Activated naive CD8-positive, alpha-beta T cell treated with anti-CD3 and anti-CD28 coated beads, Interleukin-2, amount 50 U/mL, for 16 hours (primary cell): ENCODE measurements around the gene SYTL2.
"Not testable (repeated sequence)": the region's sequence is repeated elsewhere in the genome, so short reads cannot be mapped to it uniquely, and the experiment has no call there.

Experiments
- DNase-seq: peaks from one replicate; pipeline ENCODE4 v3.0.0-alpha.2; 2020; ENCODE audit warnings: low read depth, low spot score

Gene SYTL2

DNA sequence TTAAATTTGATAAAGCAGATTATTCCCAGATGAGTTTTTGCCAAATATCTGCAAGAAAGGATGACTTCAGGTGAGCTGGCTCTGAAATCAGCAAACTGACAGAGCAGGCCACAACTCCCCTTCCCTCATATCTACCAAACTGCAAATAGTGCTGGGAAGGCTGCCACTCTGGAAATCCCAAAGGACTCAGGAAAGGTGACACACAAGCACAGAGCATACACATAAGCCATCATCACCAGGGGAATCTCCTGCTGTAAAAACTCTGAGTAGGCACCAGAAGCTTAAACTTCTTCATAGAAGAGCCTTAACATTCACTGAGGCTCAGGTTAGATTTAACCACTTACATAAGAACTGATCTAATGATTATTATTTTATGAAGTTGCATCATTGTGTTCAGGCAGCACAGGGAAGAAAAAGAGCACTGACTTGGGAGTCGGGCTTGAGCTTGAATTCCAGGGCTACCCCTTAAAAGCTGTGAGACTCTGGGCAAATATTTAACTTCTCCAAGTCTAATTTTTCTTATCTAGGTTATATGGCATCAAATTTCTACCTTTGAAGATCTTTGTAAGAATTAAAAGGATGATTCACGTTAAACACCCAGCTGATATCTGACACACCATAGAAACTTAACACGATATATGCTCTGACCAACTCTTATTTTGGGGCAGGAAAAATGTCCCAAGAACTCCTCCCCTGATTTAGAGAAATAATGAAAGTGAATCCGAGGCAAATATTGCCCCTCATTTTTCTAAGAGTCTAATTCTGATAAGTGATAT lies 15.0 kb downstream of the SYTL2 start:
- DNase-seq: no peak

DNA sequence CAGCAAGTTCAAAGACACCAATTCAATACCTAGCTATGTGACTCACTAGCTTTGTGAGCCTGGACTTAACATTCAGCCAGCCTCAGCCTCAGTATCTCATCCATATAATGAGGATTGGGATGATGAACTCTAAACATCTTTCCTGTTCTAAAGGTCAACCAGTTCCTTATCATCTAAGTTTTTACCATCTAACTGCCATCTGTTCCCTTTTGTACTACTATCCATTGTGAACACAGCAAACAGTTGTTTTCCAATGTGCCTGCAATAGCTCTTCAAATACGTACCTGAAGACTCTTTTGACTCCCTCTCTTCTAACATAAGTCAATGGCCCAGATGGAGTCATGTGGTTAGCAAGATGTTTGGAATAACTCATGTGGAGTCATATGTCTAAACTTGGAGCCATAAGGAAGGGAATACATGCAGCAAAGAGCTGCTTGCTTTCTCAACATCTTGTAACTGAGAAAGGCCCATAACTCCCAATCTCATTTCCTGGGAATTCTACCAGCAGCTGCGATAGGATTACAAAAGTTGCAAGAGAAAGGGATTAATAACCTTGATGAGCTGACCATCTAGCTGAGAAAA lies 19.4 kb downstream of the SYTL2 start:
- DNase-seq: no peak

DNA sequence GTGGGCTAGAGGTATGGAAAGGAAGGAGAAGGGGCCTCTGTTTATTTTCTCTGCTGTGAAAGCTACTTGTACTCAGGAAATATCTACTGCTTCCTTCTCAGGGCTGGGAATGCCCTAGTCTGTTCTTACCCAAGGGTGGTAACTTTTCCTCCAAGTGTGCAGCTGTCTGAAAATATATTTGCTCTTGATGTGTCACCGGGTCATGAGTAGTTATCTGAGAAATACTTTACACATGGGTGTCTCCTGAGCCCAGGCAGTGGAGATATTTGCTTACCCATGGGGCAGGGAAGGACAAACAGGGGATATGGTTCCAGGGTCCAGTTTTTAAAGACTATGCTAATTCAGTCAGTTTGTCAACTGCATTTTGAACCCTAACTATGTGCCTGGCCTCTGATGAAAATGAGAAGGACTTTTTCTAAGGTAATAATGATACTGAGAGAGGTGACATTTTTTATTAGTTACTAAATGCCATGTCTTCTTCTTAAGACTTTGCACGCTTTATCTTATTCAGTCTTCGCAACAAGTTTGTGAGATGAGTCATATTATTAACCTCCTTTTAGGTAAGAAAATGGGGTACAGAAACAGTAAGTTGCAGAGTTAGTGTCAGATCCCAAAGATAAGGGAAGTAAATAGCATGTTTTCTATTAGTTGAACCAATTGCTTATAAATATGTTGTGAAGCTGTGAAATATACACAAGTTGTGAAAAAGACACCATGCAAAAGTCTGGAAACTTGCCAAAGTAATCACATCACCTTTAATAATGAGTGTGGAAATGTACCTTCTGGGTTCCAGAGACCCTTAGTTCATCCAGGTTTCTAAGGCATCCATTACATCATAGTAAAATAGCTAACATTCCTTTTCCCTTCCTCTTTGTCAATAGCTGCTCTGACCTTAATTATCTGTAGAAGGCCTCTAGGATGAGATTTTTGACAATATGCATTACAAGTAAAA lies 22.9 kb downstream of the SYTL2 start:
- no peak for DNase-seq

DNA sequence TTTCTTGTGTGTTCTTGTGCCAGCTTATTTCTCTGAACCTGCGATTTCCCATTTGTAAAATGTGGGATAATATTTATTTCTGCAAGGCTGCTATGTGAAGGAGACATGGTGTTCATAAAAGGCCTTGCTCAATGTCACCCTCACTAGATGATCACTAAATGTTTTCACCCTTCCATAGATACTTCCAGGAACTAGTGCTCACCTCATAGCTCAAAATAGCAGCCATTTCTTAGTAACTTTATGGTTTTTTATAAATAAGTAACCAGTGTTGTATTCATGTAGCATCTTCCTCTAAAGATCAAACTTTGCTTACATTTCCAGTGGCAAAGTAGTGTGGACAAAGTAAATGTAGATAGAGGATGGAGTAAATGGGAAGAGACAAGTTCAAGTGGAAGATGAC lies 23.8 kb downstream of the SYTL2 start:
- DNase-seq: no peak

DNA sequence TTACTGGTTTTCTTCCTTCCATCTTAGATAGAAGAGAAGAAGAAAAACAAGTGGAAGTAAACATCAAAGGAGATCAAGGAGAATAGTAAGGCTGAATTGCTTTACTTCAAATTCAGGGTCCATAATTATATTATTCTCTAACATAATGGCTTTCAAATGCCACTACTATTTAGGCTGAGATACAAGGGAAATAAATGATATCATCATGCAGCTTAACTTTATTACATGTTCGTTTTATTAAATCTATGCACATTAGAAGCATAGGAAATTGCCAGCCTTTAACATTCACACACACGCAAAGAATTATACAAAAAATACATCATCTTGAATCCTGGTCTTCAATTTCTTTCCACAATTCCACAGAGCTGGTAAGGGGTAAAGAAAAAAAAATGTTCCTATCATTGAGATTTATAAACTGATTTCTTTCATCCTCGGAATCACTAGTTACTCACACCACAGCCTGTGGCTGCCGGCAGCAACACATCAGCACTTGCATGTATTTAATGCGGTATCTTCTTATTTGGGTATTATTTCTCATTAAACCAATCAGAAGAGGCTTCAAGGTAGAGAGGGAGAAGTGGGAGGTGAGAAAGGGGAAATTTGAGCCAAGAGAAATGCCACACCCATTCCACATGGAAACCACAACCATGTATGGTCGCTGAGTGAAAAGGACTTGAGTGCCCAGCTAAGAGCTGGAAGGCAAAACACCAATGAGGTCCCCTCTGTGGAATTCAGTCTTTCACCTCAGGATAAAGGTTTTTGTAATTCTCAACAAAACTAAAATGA lies 26.3 kb downstream of the SYTL2 start:
- no peak for DNase-seq

DNA sequence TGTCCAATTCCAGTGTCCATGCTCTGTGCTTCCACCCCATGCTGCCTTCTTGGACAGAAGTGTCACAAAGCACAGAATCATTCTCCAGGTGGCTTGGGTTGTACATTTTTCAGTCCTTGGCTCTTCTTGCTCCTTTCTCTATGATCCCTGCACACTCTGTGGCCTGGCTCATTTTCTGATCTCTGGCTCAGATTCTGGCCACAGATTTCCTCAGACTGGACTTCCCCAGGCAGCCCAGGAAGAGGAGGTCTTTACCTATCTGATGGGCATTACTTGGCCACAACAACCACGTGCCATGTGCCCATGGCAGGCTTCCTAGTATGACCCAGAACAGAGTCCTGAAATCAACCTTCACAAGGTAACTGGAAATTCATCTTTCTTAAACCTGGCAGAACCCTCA lies 27.2 kb downstream of the SYTL2 start:
- no peak for DNase-seq

DNA sequence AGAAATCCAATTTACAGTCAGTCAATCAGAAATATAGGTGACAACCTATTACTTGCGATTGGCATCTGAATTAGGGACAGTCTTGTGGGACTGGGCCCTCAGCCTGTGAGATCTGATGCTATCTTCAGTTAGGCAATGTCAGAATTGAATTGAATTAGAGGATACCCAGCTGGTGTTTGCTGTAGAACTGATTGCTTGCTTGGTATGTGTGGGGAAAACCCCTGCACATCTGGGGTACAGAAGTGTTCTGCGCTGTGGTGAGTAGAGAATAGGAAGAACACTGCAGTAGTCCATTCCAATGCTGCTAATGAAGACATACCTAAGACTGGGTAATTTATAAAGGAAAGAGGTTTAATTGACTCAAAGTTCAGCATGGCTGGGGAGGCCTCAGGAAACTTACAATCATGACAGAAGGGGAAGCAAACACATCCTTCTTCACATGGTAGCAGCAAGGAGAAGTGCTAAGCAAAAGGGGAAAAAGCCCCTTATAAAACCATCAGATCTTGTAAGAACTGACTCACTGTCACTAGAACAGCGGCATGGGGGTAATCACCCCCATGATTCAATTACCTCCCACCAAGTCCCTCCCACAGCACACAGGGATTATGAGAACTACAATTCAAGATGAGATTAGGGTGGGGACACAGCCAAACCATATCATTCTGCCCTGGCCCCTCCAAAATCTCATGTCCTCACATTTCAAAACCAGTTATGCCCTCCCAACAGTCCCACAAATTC lies 30.0 kb downstream of the SYTL2 start:
- not testable (repeated sequence) for DNase-seq

DNA sequence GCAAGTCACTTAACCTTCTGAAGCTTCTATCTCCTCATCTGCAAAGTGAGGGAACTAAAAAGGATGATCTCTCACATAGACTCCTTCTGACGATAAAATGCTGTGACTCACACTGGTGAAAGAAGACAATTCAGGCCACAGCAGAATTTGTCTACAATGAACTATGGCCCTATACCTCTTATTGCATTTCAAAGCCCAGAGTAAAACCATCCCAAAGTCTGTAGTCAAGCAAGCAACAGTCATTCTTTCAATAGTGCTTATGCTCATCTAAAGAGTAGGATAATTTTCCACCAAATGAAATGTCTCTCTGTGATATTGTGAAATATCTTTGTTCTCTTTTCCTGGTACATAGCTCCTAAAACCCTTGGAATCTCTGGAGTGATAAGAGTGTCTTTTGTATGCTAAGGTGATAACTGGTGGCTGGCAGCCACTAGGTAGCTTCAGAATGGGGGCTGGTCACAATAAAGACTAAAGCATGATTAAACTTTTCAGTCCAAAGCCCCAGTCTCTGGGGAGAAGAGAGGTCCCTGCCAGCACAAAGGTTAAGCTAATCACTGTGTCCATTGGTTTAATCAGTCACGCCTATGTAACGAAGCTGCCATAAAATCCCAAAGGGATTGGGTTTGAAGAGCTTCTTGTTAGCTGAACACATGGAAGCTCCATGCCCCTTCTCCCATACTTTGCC lies 30.8 kb downstream of the SYTL2 start:
- DNase-seq: no peak

DNA sequence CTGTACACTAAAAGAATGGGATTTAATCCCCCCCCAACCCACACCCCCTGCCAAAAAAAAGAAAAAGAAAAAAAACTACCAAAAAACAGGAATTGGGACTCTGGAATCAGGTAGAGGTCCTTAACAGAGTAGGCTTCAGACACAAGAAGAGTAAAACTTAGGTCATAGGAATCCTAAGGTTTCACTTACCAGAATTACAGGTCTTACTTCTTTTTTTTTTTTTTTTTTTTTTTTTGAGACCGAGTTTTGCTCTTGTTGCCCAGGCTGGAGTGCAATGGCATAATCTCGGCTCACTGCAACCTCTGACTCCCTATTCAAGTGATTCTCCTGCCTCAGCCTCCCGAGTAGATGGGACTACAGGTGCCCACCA lies 33.4 kb downstream of the SYTL2 start:
- DNase-seq: not testable (repeated sequence)

DNA sequence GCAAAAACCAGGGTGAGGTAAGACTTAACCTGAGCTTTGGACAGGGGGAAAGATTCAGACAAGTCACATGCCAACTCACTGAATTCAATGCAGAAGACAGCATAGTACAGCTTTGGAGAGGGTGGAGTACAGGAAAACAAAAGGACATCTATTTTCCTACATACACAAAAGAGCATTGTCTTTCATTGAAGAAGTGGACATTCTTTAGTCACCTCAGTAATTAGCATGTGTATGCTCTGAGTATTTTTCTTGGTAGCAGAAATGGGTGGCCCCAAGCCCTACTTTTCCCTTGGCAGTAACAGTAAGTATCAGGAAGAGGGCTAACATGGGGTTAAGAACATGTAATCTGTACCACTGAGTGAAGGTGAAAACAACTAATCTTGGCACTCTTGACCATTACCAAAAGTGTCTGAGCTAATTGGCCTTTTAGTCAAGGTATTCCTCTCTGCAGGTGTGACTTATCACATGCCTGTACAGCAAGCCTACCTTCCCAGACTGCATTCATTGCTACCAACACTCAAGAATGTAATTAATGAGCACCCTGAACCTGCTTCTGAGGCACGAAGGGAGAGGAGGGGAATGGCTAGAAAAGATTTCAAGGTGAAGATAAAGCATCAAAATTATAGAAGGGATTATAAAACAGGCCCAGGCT lies 33.9 kb downstream of the SYTL2 start:
- DNase-seq: no peak

DNA sequence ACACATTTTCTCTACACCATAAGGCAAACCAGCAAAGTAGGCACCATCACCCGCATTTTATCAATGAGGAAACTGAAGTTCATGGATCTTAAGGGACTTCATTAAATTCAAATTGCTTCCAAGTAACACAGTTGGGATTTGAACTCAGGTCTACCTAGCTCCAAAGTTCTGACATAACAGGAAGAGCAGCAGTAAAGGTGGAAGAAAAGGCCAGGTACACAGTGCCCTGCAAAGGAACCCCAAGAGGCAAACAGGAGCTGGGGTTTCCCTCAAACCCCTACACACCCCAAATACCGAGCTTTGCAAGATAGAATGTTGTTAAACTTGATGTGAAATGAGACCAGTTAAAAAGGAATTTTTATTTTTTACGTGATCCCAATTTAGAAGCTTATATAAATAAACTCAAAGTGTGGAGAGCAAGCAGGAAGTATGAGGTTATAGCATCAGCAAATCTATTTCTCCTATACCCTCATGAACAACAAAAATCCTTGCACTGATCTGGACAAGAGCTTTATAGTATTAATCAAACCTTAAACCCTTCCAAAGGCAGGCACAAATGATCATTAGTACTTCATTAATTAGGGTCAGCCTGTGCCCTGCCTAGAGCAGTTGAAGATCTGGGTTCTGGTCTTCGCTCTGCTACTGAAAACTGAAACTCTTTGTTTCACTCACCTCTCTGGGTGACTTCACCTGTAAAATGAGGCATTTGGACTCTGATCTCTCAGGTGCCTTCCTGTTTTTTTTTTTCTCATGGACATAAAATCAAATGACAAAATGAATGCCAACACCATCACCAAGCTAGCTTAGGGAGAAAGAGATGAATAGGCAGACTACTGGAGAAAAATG lies 36.5 kb downstream of the SYTL2 start:
- no peak for DNase-seq

DNA sequence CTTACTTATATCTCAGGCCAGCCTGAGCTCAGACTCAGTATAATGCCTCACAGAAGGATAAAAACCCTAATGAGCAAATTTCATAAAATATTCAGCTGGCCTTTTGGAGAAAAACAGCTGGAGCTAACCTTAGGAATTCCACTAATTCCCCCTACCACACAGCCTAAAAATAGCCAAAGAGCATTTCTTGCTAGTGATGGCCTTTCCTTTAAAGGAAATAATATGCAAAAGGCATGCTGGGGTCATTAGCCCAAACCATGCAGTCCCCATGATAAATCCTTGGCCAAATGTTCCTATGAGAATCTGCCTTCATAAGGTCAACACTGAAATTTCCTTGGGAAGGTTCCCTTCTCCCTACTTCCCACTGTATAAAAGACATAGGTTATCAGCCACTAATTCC lies 38.2 kb downstream of the SYTL2 start:
- no peak for DNase-seq

DNA sequence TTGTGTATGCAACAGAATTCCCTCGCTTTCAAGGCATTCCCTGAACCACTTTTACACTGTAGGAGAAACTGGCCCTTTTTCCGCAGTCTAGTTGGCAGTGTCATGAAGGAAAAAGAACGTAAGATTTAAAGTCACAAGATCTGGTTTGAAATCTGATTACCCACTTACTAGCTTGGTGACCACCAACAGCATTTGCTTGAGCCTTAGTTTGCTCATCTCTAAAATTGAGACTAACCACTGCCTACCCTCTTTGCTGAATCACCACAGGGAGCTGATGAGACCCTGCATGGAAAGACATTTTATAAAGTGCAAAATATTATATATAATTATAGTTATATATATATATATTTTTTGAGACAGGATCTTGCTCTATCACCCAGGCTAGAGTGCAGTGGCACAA lies 39.4 kb downstream of the SYTL2 start:
- DNase-seq: no peak

DNA sequence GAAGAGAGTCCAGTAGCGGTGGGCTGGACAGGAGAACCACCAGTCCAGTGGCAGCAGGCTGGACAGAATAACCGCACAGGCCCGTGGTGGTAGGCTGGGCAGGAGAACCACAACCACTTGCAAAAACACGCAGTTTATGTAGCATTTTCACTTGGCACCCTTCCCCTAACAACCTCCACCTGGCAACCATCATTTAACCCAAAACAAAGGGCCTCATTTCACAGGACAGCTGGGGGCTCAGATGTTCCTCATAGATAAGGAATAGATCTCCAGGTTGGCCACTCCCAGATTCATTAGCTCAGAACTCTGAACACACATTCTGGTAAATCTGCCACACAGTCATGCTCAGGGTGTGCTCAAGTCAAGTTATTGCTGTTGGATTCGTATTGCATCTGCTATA lies 41.2 kb downstream of the SYTL2 start:
- no peak for DNase-seq

DNA sequence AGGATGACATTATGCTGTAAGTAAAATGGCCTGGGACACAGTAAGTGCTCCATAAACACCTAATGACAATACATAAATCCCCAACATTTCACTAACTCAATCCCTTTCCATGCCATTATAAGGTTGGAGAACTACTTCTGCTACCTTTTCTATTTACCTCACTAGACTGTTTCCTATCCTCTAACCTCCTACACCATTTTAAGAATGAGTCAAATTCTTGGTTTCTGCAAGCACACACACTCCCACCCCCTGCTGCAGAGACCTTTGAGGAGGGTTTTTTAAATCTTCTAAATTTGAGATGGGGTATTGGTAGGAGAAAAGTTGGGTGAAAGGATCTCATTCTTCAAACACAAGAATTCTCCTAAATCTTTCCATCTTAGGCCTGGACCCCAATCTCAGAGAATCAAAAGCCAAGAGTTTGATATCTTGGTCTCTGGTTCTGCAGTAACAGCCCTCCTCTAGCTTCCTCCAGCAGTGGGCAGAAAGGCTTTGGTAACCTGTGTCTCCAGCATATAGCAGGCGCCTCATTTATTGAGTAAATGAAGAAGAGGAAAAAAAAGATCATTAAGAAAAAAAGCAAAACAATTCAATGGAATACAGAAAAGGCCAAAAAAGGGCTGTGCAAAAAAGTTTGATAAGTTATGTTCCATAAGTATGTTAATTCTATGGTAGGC lies 42.3 kb downstream of the SYTL2 start:
- no peak for DNase-seq

DNA sequence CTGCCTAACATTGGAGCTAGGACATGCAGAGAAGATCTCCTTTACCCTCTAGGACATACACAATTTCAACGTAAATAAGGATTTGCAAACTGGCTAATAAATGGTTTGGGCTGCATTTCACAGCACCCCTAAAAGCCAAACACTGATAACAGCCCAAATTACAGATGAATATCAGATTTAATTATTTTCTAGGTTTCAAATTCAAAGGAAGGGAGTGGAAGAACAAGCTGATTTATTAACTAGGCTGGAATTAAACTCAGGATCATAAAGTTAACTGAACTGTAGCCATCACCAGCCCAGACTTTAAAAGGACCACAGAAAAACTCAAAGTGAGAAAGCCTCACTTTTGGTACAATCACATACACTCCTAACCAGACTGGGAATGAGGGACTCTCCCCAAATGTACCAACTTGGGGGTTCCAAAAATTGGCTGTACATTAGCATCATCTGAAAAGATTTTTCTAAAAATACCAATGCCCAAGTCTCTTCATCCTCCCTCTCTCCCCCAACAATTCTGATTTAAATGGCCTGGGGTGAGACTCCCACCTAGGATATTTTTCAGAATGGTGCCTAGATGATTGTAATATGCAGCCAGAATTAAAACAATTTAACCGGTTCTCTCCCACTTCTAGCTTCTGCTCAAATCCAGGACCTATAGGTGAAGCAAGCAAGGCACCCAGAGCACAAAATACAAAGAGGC lies 43.5 kb downstream of the SYTL2 start:
- DNase-seq: no peak

DNA sequence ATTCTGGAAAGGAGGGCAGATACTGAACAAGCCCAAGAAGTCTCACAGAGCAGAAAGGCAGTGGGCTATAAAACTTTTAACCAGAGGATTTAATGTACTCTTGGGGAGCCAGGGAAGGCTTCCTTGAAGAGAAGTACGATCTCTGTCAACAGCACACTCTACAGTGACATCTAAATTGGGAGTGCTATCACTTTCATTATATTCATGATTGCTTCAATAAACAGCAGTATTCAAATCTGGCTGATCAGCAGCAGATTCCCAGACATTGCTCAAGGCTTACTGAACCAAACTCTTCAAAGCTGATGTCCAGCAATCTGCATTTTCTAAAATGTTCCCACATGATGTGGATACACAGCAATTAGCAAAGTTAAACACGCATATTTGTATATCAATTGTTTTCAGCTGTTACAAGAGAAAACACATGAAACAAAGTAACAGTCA lies 44.2 kb downstream of the SYTL2 start:
- no peak for DNase-seq

DNA sequence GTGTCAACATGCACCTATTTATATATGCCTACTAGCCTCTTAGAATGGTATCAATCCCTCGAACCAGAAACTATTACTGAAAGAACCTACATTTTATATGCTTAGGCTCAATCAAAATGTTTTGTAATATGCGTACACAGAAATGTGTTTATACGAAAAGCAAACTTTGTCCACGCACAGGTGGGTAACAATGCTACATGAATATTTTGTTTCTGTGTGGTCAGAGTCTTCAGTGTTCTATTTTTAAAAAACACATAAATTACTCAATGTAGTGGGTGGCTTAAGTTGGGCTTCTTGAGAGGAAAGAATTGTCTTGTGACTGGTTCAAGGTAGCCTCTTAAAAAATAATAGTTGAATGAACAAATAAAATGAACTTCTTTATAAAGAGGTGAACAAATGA lies 46.1 kb downstream of the SYTL2 start:
- DNase-seq: no peak
